Glutamatergic neuron (in vitro differentiated cells): Measurements from ENCODE around the gene STK36. TPM values are rescaled to one million over a fixed set of nuclear protein-coding genes. Genes with fewer than 3 reads are reported as not detected.
A peak's percentile ranks its signal among the peaks of the same experiment; 100 is the strongest.

Source experiments
- DNase-seq: peaks from one replicate; pipeline ENCODE4 v3.0.0; 2022
- H3K27ac Mint-ChIP-seq: one replicate; pipeline ENCODE4 v1.8.0; 2020; ENCODE audit warnings: mild to moderate bottlenecking, mixed read lengths, inconsistent platforms; ENCODE audit not compliant: unreplicated experiment
- H3K27me3 Mint-ChIP-seq: one replicate; pipeline ENCODE4 v1.8.0; 2020; ENCODE audit warnings: mild to moderate bottlenecking, moderate library complexity, mixed read lengths, inconsistent platforms; ENCODE audit not compliant: unreplicated experiment
- H3K36me3 Mint-ChIP-seq: one replicate; pipeline ENCODE4 v1.8.0; 2020; ENCODE audit warnings: mild to moderate bottlenecking, mixed read lengths, inconsistent platforms; ENCODE audit not compliant: unreplicated experiment
- H3K4me1 Mint-ChIP-seq: one replicate; pipeline ENCODE4 v1.8.0; 2020; ENCODE audit warnings: mild to moderate bottlenecking, low read depth, mixed read lengths, inconsistent platforms; ENCODE audit not compliant: unreplicated experiment
- H3K4me3 Mint-ChIP-seq: one replicate; pipeline ENCODE4 v1.8.0; 2020; ENCODE audit warnings: mild to moderate bottlenecking, mixed read lengths, inconsistent platforms; ENCODE audit not compliant: unreplicated experiment
- H3K9me3 Mint-ChIP-seq: one replicate; pipeline ENCODE4 v1.8.0; 2020; ENCODE audit warnings: mild to moderate bottlenecking, moderate library complexity, mixed read lengths, inconsistent platforms; ENCODE audit not compliant: unreplicated experiment
- long read RNA-seq: library from polyadenylated mRNA; unstranded; transcript quantifications from one replicate; pipeline ENCODE4 v2.0.0, GENCODE V29; 2020; ENCODE audit not compliant: unreplicated experiment
- total RNA-seq: library from RNA; stranded (reverse); fragmentation: NEBNext Ultra II Directional; extraction: Animal tissue kit (Norgen Biotek cat#: 25700); gene quantifications from one replicate; pipeline ENCODE4 v1.2.1, GENCODE V29; 2021; ENCODE audit not compliant: unreplicated experiment
- TF ChIP-seq, protein P1 (sequence below): fragments of 200-600 bp; sonication (generic); IDR thresholded peaks from one replicate; pipeline ENCODE4 v1.5.0; 2021; ENCODE audit not compliant: partially characterized antibody, unreplicated experiment

The STK36 gene, protein sequence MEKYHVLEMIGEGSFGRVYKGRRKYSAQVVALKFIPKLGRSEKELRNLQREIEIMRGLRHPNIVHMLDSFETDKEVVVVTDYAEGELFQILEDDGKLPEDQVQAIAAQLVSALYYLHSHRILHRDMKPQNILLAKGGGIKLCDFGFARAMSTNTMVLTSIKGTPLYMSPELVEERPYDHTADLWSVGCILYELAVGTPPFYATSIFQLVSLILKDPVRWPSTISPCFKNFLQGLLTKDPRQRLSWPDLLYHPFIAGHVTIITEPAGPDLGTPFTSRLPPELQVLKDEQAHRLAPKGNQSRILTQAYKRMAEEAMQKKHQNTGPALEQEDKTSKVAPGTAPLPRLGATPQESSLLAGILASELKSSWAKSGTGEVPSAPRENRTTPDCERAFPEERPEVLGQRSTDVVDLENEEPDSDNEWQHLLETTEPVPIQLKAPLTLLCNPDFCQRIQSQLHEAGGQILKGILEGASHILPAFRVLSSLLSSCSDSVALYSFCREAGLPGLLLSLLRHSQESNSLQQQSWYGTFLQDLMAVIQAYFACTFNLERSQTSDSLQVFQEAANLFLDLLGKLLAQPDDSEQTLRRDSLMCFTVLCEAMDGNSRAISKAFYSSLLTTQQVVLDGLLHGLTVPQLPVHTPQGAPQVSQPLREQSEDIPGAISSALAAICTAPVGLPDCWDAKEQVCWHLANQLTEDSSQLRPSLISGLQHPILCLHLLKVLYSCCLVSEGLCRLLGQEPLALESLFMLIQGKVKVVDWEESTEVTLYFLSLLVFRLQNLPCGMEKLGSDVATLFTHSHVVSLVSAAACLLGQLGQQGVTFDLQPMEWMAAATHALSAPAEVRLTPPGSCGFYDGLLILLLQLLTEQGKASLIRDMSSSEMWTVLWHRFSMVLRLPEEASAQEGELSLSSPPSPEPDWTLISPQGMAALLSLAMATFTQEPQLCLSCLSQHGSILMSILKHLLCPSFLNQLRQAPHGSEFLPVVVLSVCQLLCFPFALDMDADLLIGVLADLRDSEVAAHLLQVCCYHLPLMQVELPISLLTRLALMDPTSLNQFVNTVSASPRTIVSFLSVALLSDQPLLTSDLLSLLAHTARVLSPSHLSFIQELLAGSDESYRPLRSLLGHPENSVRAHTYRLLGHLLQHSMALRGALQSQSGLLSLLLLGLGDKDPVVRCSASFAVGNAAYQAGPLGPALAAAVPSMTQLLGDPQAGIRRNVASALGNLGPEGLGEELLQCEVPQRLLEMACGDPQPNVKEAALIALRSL (N-terminal part only)
- total RNA-seq = 101 TPM
- long read RNA-seq, partial matches to known transcripts = 1 of 1 reads
- long read RNA-seq, other reads (novel, unspliced or antisense) = 0 of 1 reads

GRCh38 chr2:218671654-218672566, at the start of gene STK36, which contains the start of gene RNF25:
Gene STK36 (plus strand): TSS chr2:218672086. CDS start chr2:218672830, 744 bp downstream.
Gene RNF25 (minus strand): TSS chr2:218672002. CDS start chr2:218671970, 32 bp downstream.
- peak within 1 kb of the TSS; percentile 94 for H3K27ac Mint-ChIP-seq
- DNase-seq = peak; percentile 90
- TF ChIP-seq, protein P1, sequence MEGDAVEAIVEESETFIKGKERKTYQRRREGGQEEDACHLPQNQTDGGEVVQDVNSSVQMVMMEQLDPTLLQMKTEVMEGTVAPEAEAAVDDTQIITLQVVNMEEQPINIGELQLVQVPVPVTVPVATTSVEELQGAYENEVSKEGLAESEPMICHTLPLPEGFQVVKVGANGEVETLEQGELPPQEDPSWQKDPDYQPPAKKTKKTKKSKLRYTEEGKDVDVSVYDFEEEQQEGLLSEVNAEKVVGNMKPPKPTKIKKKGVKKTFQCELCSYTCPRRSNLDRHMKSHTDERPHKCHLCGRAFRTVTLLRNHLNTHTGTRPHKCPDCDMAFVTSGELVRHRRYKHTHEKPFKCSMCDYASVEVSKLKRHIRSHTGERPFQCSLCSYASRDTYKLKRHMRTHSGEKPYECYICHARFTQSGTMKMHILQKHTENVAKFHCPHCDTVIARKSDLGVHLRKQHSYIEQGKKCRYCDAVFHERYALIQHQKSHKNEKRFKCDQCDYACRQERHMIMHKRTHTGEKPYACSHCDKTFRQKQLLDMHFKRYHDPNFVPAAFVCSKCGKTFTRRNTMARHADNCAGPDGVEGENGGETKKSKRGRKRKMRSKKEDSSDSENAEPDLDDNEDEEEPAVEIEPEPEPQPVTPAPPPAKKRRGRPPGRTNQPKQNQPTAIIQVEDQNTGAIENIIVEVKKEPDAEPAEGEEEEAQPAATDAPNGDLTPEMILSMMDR = no peak
- peaks cover 8% of the 10 kb centered on the region for H3K9me3 Mint-ChIP-seq
- peaks cover 3% of the 10 kb centered on the region for H3K4me1 Mint-ChIP-seq
- no peaks in the 10 kb centered on the region for H3K36me3 Mint-ChIP-seq
- H3K4me3 Mint-ChIP-seq = peak within 1 kb of the TSS; percentile 98
- H3K27me3 Mint-ChIP-seq = peaks cover 3% of the 10 kb centered on the region

GRCh38 chr2:218622606-218623365, 49.1 kb upstream of the STK36 start:
- H3K9me3 Mint-ChIP-seq = no peaks in the 10 kb centered on the region
- no peak overlapping the region for H3K27ac Mint-ChIP-seq

GRCh38 chr2:218623366-218623705, 48.5 kb upstream of the STK36 start:
- DNase-seq = no peak
- H3K27ac Mint-ChIP-seq = no peak overlapping the region
- H3K27me3 Mint-ChIP-seq = no peaks in the 10 kb centered on the region
- H3K36me3 Mint-ChIP-seq = no peaks in the 10 kb centered on the region
- no peaks in the 10 kb centered on the region for H3K4me1 Mint-ChIP-seq
- H3K9me3 Mint-ChIP-seq = no peaks in the 10 kb centered on the region
- TF ChIP-seq, protein P1 = no peak
- no peak overlapping the region for H3K4me3 Mint-ChIP-seq

More at GRCh38 chr2:218622606-218623365, 49.1 kb upstream of the STK36 start:
- no peaks in the 10 kb centered on the region for H3K4me1 Mint-ChIP-seq
- H3K36me3 Mint-ChIP-seq = no peaks in the 10 kb centered on the region
- H3K4me3 Mint-ChIP-seq = no peak overlapping the region
- no peaks in the 10 kb centered on the region for H3K27me3 Mint-ChIP-seq
- no peak for DNase-seq
- TF ChIP-seq, protein P1 = no peak

- H3K4me1 Mint-ChIP-seq = peaks cover 3% of the 10 kb centered on the region
- DNase-seq = no peak
- H3K27ac Mint-ChIP-seq = no peak overlapping the region
- no peaks in the 10 kb centered on the region for H3K9me3 Mint-ChIP-seq
- no peaks in the 10 kb centered on the region for H3K36me3 Mint-ChIP-seq
- H3K27me3 Mint-ChIP-seq = no peaks in the 10 kb centered on the region
- H3K4me3 Mint-ChIP-seq = no peak overlapping the region
- TF ChIP-seq, protein P1 = no peak
Measured at GRCh38 chr2:218626369-218626768, 45.5 kb upstream of the STK36 start.
